Neural cell (in vitro differentiated cells): ENCODE measurements around the gene GRID2IP. TPM values are rescaled to one million over a fixed set of nuclear protein-coding genes. Genes with fewer than 3 reads are reported as not detected.

Experiments
- H2AFZ ChIP-seq: fragments of 200-600, 300-800 bp; sonication (generic), shearing (Covaris generic); 2 replicates; pipeline ENCODE4 v1.6.0; 2014; ENCODE audit warnings: low read depth, mild to moderate bottlenecking, antibody characterized with exemption, low read length, moderate library complexity
- H3F3A ChIP-seq: fragments of 200-600 bp; shearing (Covaris generic); 2 replicates; pipeline ENCODE4 v1.6.1; 2016; ENCODE audit warnings: mild to moderate bottlenecking, moderate library complexity, mixed read lengths, antibody characterized with exemption, low read length; ENCODE audit not compliant: insufficient read depth, poor library complexity, severe bottlenecking
- H3K27ac ChIP-seq: fragments of 200-600, 300-800 bp; sonication (generic), shearing (Covaris generic); 2 replicates; pipeline ENCODE4 v1.5.1; 2014; ENCODE audit warnings: mild to moderate bottlenecking, low read length, moderate library complexity
- H3K27me3 ChIP-seq: fragments of 300-800, 200-600 bp; sonication (generic), shearing (Covaris generic); 2 replicates; pipeline ENCODE4 v1.6.0; 2014; ENCODE audit warnings: mild to moderate bottlenecking, low read depth, low read length, moderate library complexity; ENCODE audit not compliant: insufficient read depth
- H3K36me3 ChIP-seq: fragments of 300-800, 200-600 bp; sonication (generic), shearing (Covaris generic); 2 replicates; pipeline ENCODE4 v1.5.1; 2014; ENCODE audit warnings: mild to moderate bottlenecking, antibody characterized with exemption, low read length, moderate library complexity; ENCODE audit not compliant: insufficient read depth
- H3K4me2 ChIP-seq: fragments of 300-800, 200-600 bp; sonication (generic), shearing (Covaris generic); 2 replicates; pipeline ENCODE4 v1.6.0; 2014; ENCODE audit warnings: mild to moderate bottlenecking, low read length
- H3K4me3 ChIP-seq: fragments of 300-800, 200-600 bp; sonication (generic), shearing (Covaris generic); 2 replicates; pipeline ENCODE4 v1.5.1; 2014; ENCODE audit warnings: mild to moderate bottlenecking, low read length, moderate library complexity
- H3K79me2 ChIP-seq: fragments of 200-600 bp; shearing (Covaris generic); replicated peaks from 2 replicates; pipeline ENCODE4 v1.6.0; 2014; ENCODE audit warnings: mild to moderate bottlenecking, low read length, moderate library complexity; ENCODE audit not compliant: insufficient read depth
- H3K9ac ChIP-seq: fragments of 300-800, 200-600 bp; sonication (generic), shearing (Covaris generic); 2 replicates; pipeline ENCODE4 v1.6.1; 2016; ENCODE audit warnings: mild to moderate bottlenecking, low read length, mixed read lengths
- H3K9me2 ChIP-seq: fragments of 200-600 bp; shearing (Covaris generic); 2 replicates; pipeline ENCODE4 v1.6.1; 2016; ENCODE audit warnings: mild to moderate bottlenecking, low read length, mixed read lengths; ENCODE audit not compliant: insufficient read depth
- H3K9me3 ChIP-seq: fragments of 200-600, 300-800 bp; sonication (generic), shearing (Covaris generic); 2 replicates; pipeline ENCODE4 v1.6.1; 2016; ENCODE audit warnings: mild to moderate bottlenecking, mixed run types, low read length, moderate library complexity, mixed read lengths
- H4K20me1 ChIP-seq: fragments of 200-600 bp; shearing (Covaris generic); 2 replicates; pipeline ENCODE4 v1.6.1; 2016; ENCODE audit warnings: mild to moderate bottlenecking, mixed run types; ENCODE audit not compliant: insufficient read depth
- CTCF ChIP-seq: fragments of 450-650 bp; IDR thresholded peaks from 2 replicates; pipeline ENCODE4 v1.5.1; 2014; ENCODE audit warnings: antibody characterized with exemption, mild to moderate bottlenecking, moderate library complexity; ENCODE audit not compliant: poor library complexity, severe bottlenecking
- EP300 ChIP-seq: fragments of 450-650 bp; conservative IDR thresholded peaks from 2 replicates; pipeline ENCODE4 v1.6.1; 2014; ENCODE audit warnings: antibody characterized with exemption, mild to moderate bottlenecking, moderate library complexity; ENCODE audit not compliant: poor library complexity, severe bottlenecking
- EZH2 ChIP-seq: fragments of 200-600, 300-800 bp; shearing (Covaris generic), sonication (generic); IDR thresholded peaks from 2 replicates; pipeline ENCODE4 v1.6.1; 2014; ENCODE audit warnings: antibody characterized with exemption, low read length, borderline replicate concordance, mild to moderate bottlenecking; ENCODE audit not compliant: insufficient read depth, poor library complexity, severe bottlenecking
- MXI1 ChIP-seq: fragments of 450-650 bp; conservative IDR thresholded peaks from 2 replicates; pipeline ENCODE4 v1.6.1; 2014; ENCODE audit warnings: antibody characterized with exemption, mild to moderate bottlenecking; ENCODE audit not compliant: poor library complexity, severe bottlenecking
- POLR2AphosphoS5 ChIP-seq: IDR thresholded peaks from 2 replicates; pipeline ENCODE4 v1.6.1; 2012
- RAD21 ChIP-seq: fragments of 450-650 bp; conservative IDR thresholded peaks from 2 replicates; pipeline ENCODE4 v1.6.1; 2014; ENCODE audit warnings: antibody characterized with exemption, mild to moderate bottlenecking, moderate library complexity
- REST ChIP-seq: IDR thresholded peaks from 2 replicates; pipeline ENCODE4 v1.6.1; 2012; ENCODE audit warnings: borderline replicate concordance
- SMC3 ChIP-seq: fragments of 450-650 bp; conservative IDR thresholded peaks from 2 replicates; pipeline ENCODE4 v1.6.1; 2014; ENCODE audit warnings: antibody characterized with exemption, mild to moderate bottlenecking, moderate library complexity; ENCODE audit not compliant: poor library complexity
- TAF1 ChIP-seq: IDR thresholded peaks from 2 replicates; pipeline ENCODE4 v1.6.1; 2012; ENCODE audit warnings: low read depth
- polyA plus RNA-seq: library from polyadenylated mRNA; depleted of rRNA; stranded (reverse); fragments of >200 nt; gene quantifications from 2 replicates; pipeline ENCODE4 v1.2.3, GENCODE V29; 2014

The GRID2IP gene
- polyA plus RNA-seq, 1 donor from 2014 or later = 0.32 TPM

- Histone ChIP-seq H3K27ac (no peak overlapping the region), H3F3A (no peaks in the 10 kb centered on the region), H4K20me1 (no peaks in the 10 kb centered on the region), H3K9ac (no peak overlapping the region), H3K36me3 (no peaks in the 10 kb centered on the region), H3K9me2 (no peaks in the 10 kb centered on the region), H3K9me3 (no peaks in the 10 kb centered on the region), H3K27me3 (peaks cover 64% of the 10 kb centered on the region), H3K79me2 (no peaks in the 10 kb centered on the region), H3K4me3 (no peak overlapping the region), H2AFZ (no peak overlapping the region), H3K4me2 (no peak overlapping the region)
- TF ChIP-seq SMC3 = no peak
- TF ChIP-seq MXI1 = no peak
- no peak for TF ChIP-seq EZH2
- no peak for TF ChIP-seq RAD21
- no peak for TF ChIP-seq POLR2AphosphoS5
- no peak for TF ChIP-seq CTCF
- no peak for TF ChIP-seq TAF1
- no peak for TF ChIP-seq REST
- TF ChIP-seq EP300 = no peak
Observed at GRCh38 chr7:6533893-6534495, 17.3 kb downstream of the GRID2IP start.

GRCh38 chr7:6532516-6532915 lies 18.7 kb downstream of the GRID2IP start:
- TF ChIP-seq SMC3 (no peak), REST (no peak), TAF1 (no peak)
- Histone ChIP-seq H3K9ac (no peak overlapping the region), H3K27ac (no peak overlapping the region), H3K36me3 (no peaks in the 10 kb centered on the region), H3K27me3 (peaks cover 78% of the 10 kb centered on the region), H4K20me1 (no peaks in the 10 kb centered on the region), H3K79me2 (no peaks in the 10 kb centered on the region), H3K4me2 (no peak overlapping the region), H3K9me2 (no peaks in the 10 kb centered on the region), H3K9me3 (no peaks in the 10 kb centered on the region), H2AFZ (no peak overlapping the region), H3F3A (no peaks in the 10 kb centered on the region), H3K4me3 (no peak overlapping the region)
